Measurements from ENCODE around the gene NCLN.

NCLN gene

DNA sequence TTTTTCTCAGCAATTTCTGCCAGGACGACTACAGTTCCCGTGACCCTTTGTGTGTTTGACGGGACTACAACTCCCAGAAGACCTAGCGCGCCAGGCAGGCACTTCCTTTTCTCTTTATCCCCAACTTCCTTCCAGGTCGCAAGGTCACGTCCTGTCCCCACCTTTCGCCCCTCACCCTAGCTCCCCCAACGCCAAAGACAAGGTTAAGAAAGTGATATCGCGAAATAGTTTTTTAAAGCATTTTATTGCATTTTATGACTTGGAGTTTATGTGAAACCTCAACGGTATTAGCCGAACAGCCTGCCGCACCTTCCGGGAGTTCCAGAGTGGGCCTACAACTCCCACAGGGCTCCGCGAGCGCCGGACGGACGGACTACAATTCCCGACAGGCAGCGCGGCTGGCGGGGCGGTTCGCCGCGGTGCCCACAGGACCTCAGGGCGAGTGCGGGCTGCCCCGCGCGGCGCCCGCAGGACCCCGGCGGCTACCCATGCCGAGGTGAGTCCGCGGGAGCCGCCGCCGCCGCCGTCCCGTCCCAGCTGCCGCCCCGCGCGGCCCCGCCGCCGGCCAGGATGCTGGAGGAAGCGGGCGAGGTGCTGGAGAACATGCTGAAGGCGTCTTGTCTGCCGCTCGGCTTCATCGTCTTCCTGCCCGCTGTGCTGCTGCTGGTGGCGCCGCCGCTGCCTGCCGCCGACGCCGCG is at the start of gene NCLN:
Gene NCLN, plus strand, starts transcription at position 470 of the 699 bp plus-strand sequence. Its CDS starts 101 bp downstream, at position 571.
- H3K36me3 ChIP-seq (ENCODE audit: insufficient read depth, insufficient read length, low read length) = peaks cover 39% of the 10 kb centered on the region
- H3K9me3 ChIP-seq (ENCODE audit: insufficient read depth, low read length) = no peaks in the 10 kb centered on the region
- DNase-seq (ENCODE audit: low read depth, low spot score) = peak; percentile 90
- H3K9ac ChIP-seq (ENCODE audit: insufficient read length, low read depth) = peak within 1 kb of the TSS; percentile 99
- H3K27me3 ChIP-seq (ENCODE audit: insufficient read depth, insufficient read length) = no peaks in the 10 kb centered on the region
- peaks cover 27% of the 10 kb centered on the region for H3K4me1 ChIP-seq (ENCODE audit: insufficient read depth, insufficient read length)
- TF ChIP-seq SUZ12 (IDR thresholded peaks at IDR 0.05; ENCODE audit: extremely low read depth, insufficient read depth, insufficient read length) (no peak), ZNF274 (IDR thresholded peaks at IDR 0.05; ENCODE audit: low read depth, low read length) (no peak), YY1 (IDR thresholded peaks at IDR 0.05; ENCODE audit: insufficient read depth, insufficient read length) (no peak)
- H3K4me3 ChIP-seq (ENCODE audit: insufficient read length, low read depth) = peak within 1 kb of the TSS; percentile 97

- Histone ChIP-seq H3K27me3 (ENCODE audit: insufficient read depth, insufficient read length) (no peaks in the 10 kb centered on the region), H3K4me3 (ENCODE audit: insufficient read length, low read depth) (no peak within 1 kb of the TSS), H3K4me1 (ENCODE audit: insufficient read depth, insufficient read length) (no peaks in the 10 kb centered on the region), H3K36me3 (ENCODE audit: insufficient read depth, insufficient read length, low read length) (no peaks in the 10 kb centered on the region), H3K9me3 (ENCODE audit: insufficient read depth, low read length) (no peaks in the 10 kb centered on the region), H3K9ac (ENCODE audit: insufficient read length, low read depth) (no peak within 1 kb of the TSS)
- TF ChIP-seq YY1 (IDR thresholded peaks at IDR 0.05; ENCODE audit: insufficient read depth, insufficient read length) = no peak
- TF ChIP-seq ZNF274 (IDR thresholded peaks at IDR 0.05; ENCODE audit: low read depth, low read length) = no peak
- TF ChIP-seq SUZ12 (IDR thresholded peaks at IDR 0.05; ENCODE audit: extremely low read depth, insufficient read depth, insufficient read length) = no peak
- no peak for DNase-seq (ENCODE audit: low read depth, low spot score)
Measured at GRCh38 chr19:3135961-3136683, 49.6 kb upstream of the NCLN start, which contains the start of gene GNA15. GNA15 (plus strand) TSS chr19:3136033; CDS start chr19:3136451, 418 bp downstream.

DNA sequence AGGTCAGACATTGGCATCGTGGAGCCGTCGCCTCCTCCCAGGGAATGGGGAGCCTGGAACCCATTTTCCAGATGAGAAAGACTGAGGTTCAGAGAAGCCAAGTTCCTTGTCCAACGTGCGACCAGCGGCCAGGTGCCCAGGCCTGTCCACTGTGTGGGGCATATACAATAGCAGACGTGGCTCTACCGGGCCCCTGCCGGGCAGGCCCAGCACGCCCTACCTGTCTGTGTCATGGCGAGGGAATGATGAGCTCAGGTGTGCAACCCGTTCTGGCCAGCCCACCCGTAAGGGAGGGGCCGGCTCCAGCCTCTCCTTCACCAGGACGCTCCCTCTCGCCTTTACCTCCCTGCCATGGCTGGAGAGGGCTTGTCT is 49.1 kb upstream of the NCLN start:
- DNase-seq (ENCODE audit: low read depth, low spot score) = no peak
- TF ChIP-seq YY1 (IDR thresholded peaks at IDR 0.05; ENCODE audit: insufficient read depth, insufficient read length) (no peak), ZNF274 (IDR thresholded peaks at IDR 0.05; ENCODE audit: low read depth, low read length) (no peak), SUZ12 (IDR thresholded peaks at IDR 0.05; ENCODE audit: extremely low read depth, insufficient read depth, insufficient read length) (no peak)
- Histone ChIP-seq H3K4me3 (ENCODE audit: insufficient read length, low read depth) (no peak overlapping the region), H3K36me3 (ENCODE audit: insufficient read depth, insufficient read length, low read length) (no peaks in the 10 kb centered on the region), H3K9me3 (ENCODE audit: insufficient read depth, low read length) (no peaks in the 10 kb centered on the region), H3K9ac (ENCODE audit: insufficient read length, low read depth) (no peak overlapping the region), H3K4me1 (ENCODE audit: insufficient read depth, insufficient read length) (no peaks in the 10 kb centered on the region), H3K27me3 (ENCODE audit: insufficient read depth, insufficient read length) (no peaks in the 10 kb centered on the region)

DNA sequence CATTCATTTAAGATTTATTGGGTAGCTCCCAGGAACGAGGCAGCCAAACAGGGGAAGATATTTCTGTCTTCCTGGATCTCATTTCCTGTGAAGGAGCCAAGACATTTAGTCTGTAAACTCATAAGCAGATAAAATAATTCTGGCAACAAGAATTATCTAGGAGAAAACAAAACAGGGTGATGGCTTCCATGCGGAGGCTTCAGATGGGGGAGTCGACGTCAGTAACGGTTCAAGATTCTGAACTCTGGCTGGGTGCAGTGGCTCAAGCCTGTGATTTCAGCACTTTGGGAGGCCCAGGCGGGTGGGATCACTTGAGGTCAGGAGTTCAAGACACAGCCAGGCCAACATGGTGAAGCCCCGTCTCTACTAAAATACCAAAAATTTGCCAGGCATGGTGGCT is 48.6 kb upstream of the NCLN start:
- no peaks in the 10 kb centered on the region for H3K27me3 ChIP-seq (ENCODE audit: insufficient read depth, insufficient read length)
- H3K9ac ChIP-seq (ENCODE audit: insufficient read length, low read depth) = no peak overlapping the region
- no peaks in the 10 kb centered on the region for H3K36me3 ChIP-seq (ENCODE audit: insufficient read depth, insufficient read length, low read length)
- no peak overlapping the region for H3K4me3 ChIP-seq (ENCODE audit: insufficient read length, low read depth)
- no peaks in the 10 kb centered on the region for H3K4me1 ChIP-seq (ENCODE audit: insufficient read depth, insufficient read length)
- H3K9me3 ChIP-seq (ENCODE audit: insufficient read depth, low read length) = no peaks in the 10 kb centered on the region
- DNase-seq (ENCODE audit: low read depth, low spot score) = no peak
- TF ChIP-seq ZNF274 (IDR thresholded peaks at IDR 0.05; ENCODE audit: low read depth, low read length) = no peak
- TF ChIP-seq SUZ12 (IDR thresholded peaks at IDR 0.05; ENCODE audit: extremely low read depth, insufficient read depth, insufficient read length) = no peak
- TF ChIP-seq YY1 (IDR thresholded peaks at IDR 0.05; ENCODE audit: insufficient read depth, insufficient read length) = no peak

- no peaks in the 10 kb centered on the region for H3K9me3 ChIP-seq (ENCODE audit: insufficient read depth, low read length)
- DNase-seq (ENCODE audit: low read depth, low spot score) = no peak
- H3K4me1 ChIP-seq (ENCODE audit: insufficient read depth, insufficient read length) = no peaks in the 10 kb centered on the region
- TF ChIP-seq YY1 (IDR thresholded peaks at IDR 0.05; ENCODE audit: insufficient read depth, insufficient read length) (no peak), ZNF274 (IDR thresholded peaks at IDR 0.05; ENCODE audit: low read depth, low read length) (no peak), SUZ12 (IDR thresholded peaks at IDR 0.05; ENCODE audit: extremely low read depth, insufficient read depth, insufficient read length) (no peak)
- no peak overlapping the region for H3K4me3 ChIP-seq (ENCODE audit: insufficient read length, low read depth)
- H3K36me3 ChIP-seq (ENCODE audit: insufficient read depth, insufficient read length, low read length) = no peaks in the 10 kb centered on the region
- no peaks in the 10 kb centered on the region for H3K27me3 ChIP-seq (ENCODE audit: insufficient read depth, insufficient read length)
- no peak overlapping the region for H3K9ac ChIP-seq (ENCODE audit: insufficient read length, low read depth)
Measured at GRCh38 chr19:3138268-3138667, 47.5 kb upstream of the NCLN start.

DNA sequence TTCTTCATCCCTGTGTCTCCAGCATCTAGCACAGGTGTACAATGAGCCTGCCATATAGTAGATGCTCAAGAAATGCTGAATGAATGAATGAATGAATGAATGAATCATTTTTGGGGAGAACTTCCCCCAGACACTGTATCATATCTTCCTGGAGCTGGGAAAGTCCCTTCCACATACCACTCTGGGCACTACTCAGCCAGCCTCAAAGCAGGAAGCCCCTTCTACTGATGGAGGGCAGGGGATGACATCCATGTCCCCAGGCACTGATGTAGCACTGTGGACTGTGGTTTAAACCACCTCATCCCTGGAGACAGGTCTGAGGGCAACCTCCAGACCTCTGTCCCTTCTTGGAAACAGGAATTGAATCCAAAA is 45.1 kb upstream of the NCLN start:
- TF ChIP-seq ZNF274 (IDR thresholded peaks at IDR 0.05; ENCODE audit: low read depth, low read length) (no peak), YY1 (IDR thresholded peaks at IDR 0.05; ENCODE audit: insufficient read depth, insufficient read length) (no peak), SUZ12 (IDR thresholded peaks at IDR 0.05; ENCODE audit: extremely low read depth, insufficient read depth, insufficient read length) (no peak)
- no peaks in the 10 kb centered on the region for H3K36me3 ChIP-seq (ENCODE audit: insufficient read depth, insufficient read length, low read length)
- H3K4me1 ChIP-seq (ENCODE audit: insufficient read depth, insufficient read length) = peaks cover 3% of the 10 kb centered on the region
- no peak overlapping the region for H3K4me3 ChIP-seq (ENCODE audit: insufficient read length, low read depth)
- no peaks in the 10 kb centered on the region for H3K27me3 ChIP-seq (ENCODE audit: insufficient read depth, insufficient read length)
- H3K9me3 ChIP-seq (ENCODE audit: insufficient read depth, low read length) = no peaks in the 10 kb centered on the region
- DNase-seq (ENCODE audit: low read depth, low spot score) = no peak
- H3K9ac ChIP-seq (ENCODE audit: insufficient read length, low read depth) = no peak overlapping the region

GRCh38 chr19:3142292-3142670 is 43.4 kb upstream of the NCLN start:
- Histone ChIP-seq H3K36me3 (ENCODE audit: insufficient read depth, insufficient read length, low read length) (no peaks in the 10 kb centered on the region), H3K9ac (ENCODE audit: insufficient read length, low read depth) (no peak overlapping the region), H3K4me1 (ENCODE audit: insufficient read depth, insufficient read length) (peaks cover 3% of the 10 kb centered on the region), H3K27me3 (ENCODE audit: insufficient read depth, insufficient read length) (no peaks in the 10 kb centered on the region), H3K9me3 (ENCODE audit: insufficient read depth, low read length) (no peaks in the 10 kb centered on the region), H3K4me3 (ENCODE audit: insufficient read length, low read depth) (no peak overlapping the region)
- no peak for TF ChIP-seq YY1 (IDR thresholded peaks at IDR 0.05; ENCODE audit: insufficient read depth, insufficient read length)
- no peak for TF ChIP-seq SUZ12 (IDR thresholded peaks at IDR 0.05; ENCODE audit: extremely low read depth, insufficient read depth, insufficient read length)
- TF ChIP-seq ZNF274 (IDR thresholded peaks at IDR 0.05; ENCODE audit: low read depth, low read length) = no peak
- no peak for DNase-seq (ENCODE audit: low read depth, low spot score)

Measured in NT2/D1 (cell line).